ENCODE results near the gene P2RX2. TPM values are rescaled to one million over a fixed set of nuclear protein-coding genes. Genes with fewer than 3 reads are reported as not detected.

P2RX2 gene
- total and polyA plus RNA-seq, 2 experiments from 2014 or later, result not detected

DNA sequence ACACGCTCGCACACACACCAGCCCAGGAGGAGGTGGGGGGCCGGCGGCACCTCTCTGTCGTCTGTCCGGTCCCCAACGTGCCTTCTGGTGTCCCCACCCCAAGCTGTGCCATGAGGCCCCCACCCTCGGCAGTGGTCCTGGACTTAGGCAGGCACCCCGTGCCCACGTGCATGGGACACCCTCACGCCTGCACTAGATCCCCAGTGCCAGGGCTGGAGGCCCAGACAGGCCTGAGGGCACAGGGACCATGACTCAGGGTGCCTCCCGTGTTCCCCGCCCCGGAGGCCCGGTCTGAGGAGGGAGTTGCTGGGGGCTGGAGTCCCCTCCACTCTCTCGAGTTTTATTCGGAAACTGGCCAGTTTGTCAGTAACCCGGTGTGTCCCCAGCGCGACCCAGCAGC is 47.0 kb upstream of the P2RX2 start:
- Histone ChIP-seq H3K9me3 (ENCODE audit: low read depth) (no peaks in the 10 kb centered on the region), H3K4me1 (ENCODE audit: low read depth) (no peaks in the 10 kb centered on the region), H3K27ac (no peak overlapping the region), H3K4me3 (no peak overlapping the region), H3K27me3 (no peaks in the 10 kb centered on the region), H3K36me3 (peaks cover 13% of the 10 kb centered on the region)
- DNase-seq (ENCODE audit: low read depth in 1 of 2, low spot score in 1 of 2), result no peak
- TF ChIP-seq CTCF (IDR thresholded peaks at IDR 0.05; ENCODE audit: low read depth, low read length), result no peak

GRCh38 chr12:132572106-132572505 is 46.5 kb upstream of the P2RX2 start:
- Histone ChIP-seq H3K36me3 (peaks cover 18% of the 10 kb centered on the region), H3K27me3 (no peaks in the 10 kb centered on the region), H3K9me3 (ENCODE audit: low read depth) (no peaks in the 10 kb centered on the region), H3K4me3 (no peak overlapping the region), H3K27ac (no peak overlapping the region), H3K4me1 (ENCODE audit: low read depth) (no peaks in the 10 kb centered on the region)
- TF ChIP-seq CTCF (IDR thresholded peaks at IDR 0.05; ENCODE audit: low read depth, low read length), result no peak
- DNase-seq (ENCODE audit: low read depth in 1 of 2, low spot score in 1 of 2), result no peak

- Histone ChIP-seq H3K27me3 (no peaks in the 10 kb centered on the region), H3K4me1 (ENCODE audit: low read depth) (no peaks in the 10 kb centered on the region), H3K9me3 (ENCODE audit: low read depth) (no peaks in the 10 kb centered on the region), H3K4me3 (no peak overlapping the region), H3K36me3 (peaks cover 25% of the 10 kb centered on the region), H3K27ac (no peak overlapping the region)
- DNase-seq (ENCODE audit: low read depth in 1 of 2, low spot score in 1 of 2), result no peak
- no peak for TF ChIP-seq CTCF (IDR thresholded peaks at IDR 0.05; ENCODE audit: low read depth, low read length)
These were observed 45.5 kb upstream of the P2RX2 start for GRCh38 chr12:132572801-132573760.

- Histone ChIP-seq H3K27me3 (no peaks in the 10 kb centered on the region), H3K4me3 (no peak overlapping the region), H3K9me3 (ENCODE audit: low read depth) (no peaks in the 10 kb centered on the region), H3K27ac (no peak overlapping the region), H3K4me1 (ENCODE audit: low read depth) (no peaks in the 10 kb centered on the region), H3K36me3 (peaks cover 25% of the 10 kb centered on the region)
- no peak for DNase-seq (ENCODE audit: low read depth in 1 of 2, low spot score in 1 of 2)
- TF ChIP-seq CTCF (IDR thresholded peaks at IDR 0.05; ENCODE audit: low read depth, low read length), result no peak
These were observed 44.1 kb upstream of the P2RX2 start for GRCh38 chr12:132574271-132574996.

GRCh38 chr12:132575661-132576060 is 42.9 kb upstream of the P2RX2 start:
- Histone ChIP-seq H3K27ac (no peak overlapping the region), H3K4me3 (no peak overlapping the region), H3K27me3 (no peaks in the 10 kb centered on the region), H3K4me1 (ENCODE audit: low read depth) (no peaks in the 10 kb centered on the region), H3K9me3 (ENCODE audit: low read depth) (no peaks in the 10 kb centered on the region), H3K36me3 (peaks cover 25% of the 10 kb centered on the region)
- no peak for DNase-seq (ENCODE audit: low read depth in 1 of 2, low spot score in 1 of 2)
- no peak for TF ChIP-seq CTCF (IDR thresholded peaks at IDR 0.05; ENCODE audit: low read depth, low read length)
